Kidney (tissue), 14 donors: ENCODE results near the gene DZIP3. TPM values are rescaled to one million over a fixed set of nuclear protein-coding genes. Genes with fewer than 3 reads are reported as not detected.

ENCODE experiments used
- DNase-seq, 5 donors: peaks; one replicate each; pipeline ENCODE4 v3.0.0-alpha.2; 2013 to 2020
- FAIRE-seq: peaks from 2 replicates; lab custom pipeline; 2012; peaks lifted over from hg19 to GRCh38; lab: Jason Lieb, UNC
- H3K27ac ChIP-seq, 2 donors: one replicate each; pipeline ENCODE4 v1.7.0; 2013; ENCODE audit warnings: low read depth in 2 of 2, low read length in 2 of 2, inconsistent platforms in 1 of 2
- H3K27me3 ChIP-seq: one replicate; pipeline ENCODE4 v1.7.1; 2013; ENCODE audit warnings: low read length, inconsistent platforms; ENCODE audit not compliant: control insufficient read depth, insufficient read depth
- H3K36me3 ChIP-seq, 3 donors: one replicate each; pipeline versions ENCODE4 v1.7.0 to v1.7.1; 2013; ENCODE audit warnings: low read length in 3 of 3, control low read depth in 1 of 3, inconsistent platforms in 1 of 3; ENCODE audit not compliant: insufficient read depth in 3 of 3, control insufficient read depth in 2 of 3
- H3K4me1 ChIP-seq, 3 donors: one replicate each; pipeline versions ENCODE4 v1.7.0 to v1.7.1; 2013; ENCODE audit warnings: low read length in 3 of 3, inconsistent platforms in 1 of 3, low read depth in 1 of 3; ENCODE audit not compliant: control insufficient read depth in 2 of 3, insufficient read depth in 2 of 3
- H3K4me3 ChIP-seq, 3 donors: one replicate each; pipeline versions ENCODE4 v1.7.0 to v1.8.1; 2013; ENCODE audit warnings: low read length in 3 of 3, control low read depth in 1 of 3, inconsistent platforms in 1 of 3
- H3K9ac ChIP-seq, 3 donors: one replicate each; pipeline versions ENCODE4 v1.7.0 to v1.7.1; 2013; ENCODE audit warnings: low read length in 3 of 3, control low read depth in 1 of 3, inconsistent platforms in 1 of 3
- H3K9me3 ChIP-seq, 3 donors: one replicate each; pipeline versions ENCODE4 v1.7.0 to v1.7.1; 2013; ENCODE audit warnings: low read length in 3 of 3, control low read depth in 1 of 3, inconsistent platforms in 1 of 3; ENCODE audit not compliant: control insufficient read depth in 2 of 3, insufficient read depth in 1 of 3
- intact Hi-C: fragments of 100-400 bp; cut with DNase I; formaldehyde crosslinking; loops from one replicate; pipeline ENCODE4 v1.11.1; 2022
- polyA plus RNA-seq: library from polyadenylated mRNA; stranded (reverse); fragments of 350-450 nt; fragmentation: Illumina TruSeq; extraction: RNeasy Lipid Tissue Mini Kit (QIAGEN cat#74804); gene quantifications from one replicate; pipeline ENCODE4 v1.2.3, GENCODE V29; 2014; ENCODE audit warnings: low read depth, low replicate concordance; ENCODE audit not compliant: insufficient read depth
- total RNA-seq: library from RNA; stranded (reverse); fragmentation: NEBNext Ultra II Directional; extraction: Animal tissue kit (Norgen Biotek cat#: 25700); gene quantifications from one replicate; pipeline ENCODE4 v1.2.1, GENCODE V29; 2021
- TF ChIP-seq, protein P1 (sequence below): IDR thresholded peaks from 3 replicates; pipeline ENCODE4 v1.5.1; 2012; ENCODE audit warnings: mild to moderate bottlenecking, moderate library complexity, borderline replicate concordance; ENCODE audit not compliant: insufficient read depth; ENCODE audit errors: extremely low read depth
- donor health status: control.
- donor health status: control.
- donor health status: control.
- donor health status: control.
- donor health status: control.
- donor health status: DM: yes; HTN: yes; CAD: no.
- donor health status: Normal renal cell carcinoma (clear cell type).

The DZIP3 gene
- total and polyA plus RNA-seq, 2 donors from 2014 or later, result 9.4 to 15.5 TPM

GRCh38 chr3:108705045-108705444 lies 115.5 kb downstream of the DZIP3 start:
- intact Hi-C loops, result no loop called here
- DNase-seq, result no peak
- H3K27me3 ChIP-seq, result no peaks in the 10 kb centered on the region
- H3K9me3 ChIP-seq, result peaks cover 0 to 11% (median 6%) of the 10 kb centered on the region in 3 donors
- TF ChIP-seq, protein P1, sequence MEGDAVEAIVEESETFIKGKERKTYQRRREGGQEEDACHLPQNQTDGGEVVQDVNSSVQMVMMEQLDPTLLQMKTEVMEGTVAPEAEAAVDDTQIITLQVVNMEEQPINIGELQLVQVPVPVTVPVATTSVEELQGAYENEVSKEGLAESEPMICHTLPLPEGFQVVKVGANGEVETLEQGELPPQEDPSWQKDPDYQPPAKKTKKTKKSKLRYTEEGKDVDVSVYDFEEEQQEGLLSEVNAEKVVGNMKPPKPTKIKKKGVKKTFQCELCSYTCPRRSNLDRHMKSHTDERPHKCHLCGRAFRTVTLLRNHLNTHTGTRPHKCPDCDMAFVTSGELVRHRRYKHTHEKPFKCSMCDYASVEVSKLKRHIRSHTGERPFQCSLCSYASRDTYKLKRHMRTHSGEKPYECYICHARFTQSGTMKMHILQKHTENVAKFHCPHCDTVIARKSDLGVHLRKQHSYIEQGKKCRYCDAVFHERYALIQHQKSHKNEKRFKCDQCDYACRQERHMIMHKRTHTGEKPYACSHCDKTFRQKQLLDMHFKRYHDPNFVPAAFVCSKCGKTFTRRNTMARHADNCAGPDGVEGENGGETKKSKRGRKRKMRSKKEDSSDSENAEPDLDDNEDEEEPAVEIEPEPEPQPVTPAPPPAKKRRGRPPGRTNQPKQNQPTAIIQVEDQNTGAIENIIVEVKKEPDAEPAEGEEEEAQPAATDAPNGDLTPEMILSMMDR, result no peak
- no peaks in the 10 kb centered on the region for H3K36me3 ChIP-seq
- FAIRE-seq, result no peak
- no peak overlapping the region for H3K27ac ChIP-seq
- H3K9ac ChIP-seq, result no peak overlapping the region
- no peaks in the 10 kb centered on the region for H3K4me1 ChIP-seq
- H3K4me3 ChIP-seq, result no peak overlapping the region

GRCh38 chr3:108713009-108713516 lies 123.5 kb downstream of the DZIP3 start:
- no peak overlapping the region for H3K4me3 ChIP-seq

DNA sequence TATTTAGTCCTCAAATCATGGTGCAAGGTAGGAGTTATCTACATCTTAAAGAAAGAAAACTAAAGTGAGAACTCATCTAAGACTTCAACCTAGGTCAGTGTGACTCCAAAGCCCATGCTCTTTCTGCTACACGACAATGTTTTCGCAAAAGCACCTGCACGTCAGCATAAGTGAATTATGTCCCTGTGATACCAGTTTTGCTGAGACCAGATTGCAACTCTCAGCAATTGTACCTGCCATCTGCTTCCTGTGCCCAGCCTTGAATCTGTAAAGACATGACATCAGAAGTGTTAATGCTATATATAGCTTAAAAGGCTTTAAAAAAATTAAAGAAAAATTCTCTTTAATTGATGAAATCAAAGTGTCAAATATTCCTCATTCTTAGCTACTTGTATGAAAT lies 124.3 kb downstream of the DZIP3 start:
- Histone ChIP-seq H3K4me1 (no peaks in the 10 kb centered on the region), H3K27me3 (no peaks in the 10 kb centered on the region), H3K4me3 (no peak overlapping the region), H3K9ac (no peak overlapping the region), H3K9me3 (no peaks in the 10 kb centered on the region), H3K27ac (no peak overlapping the region), H3K36me3 (no peaks in the 10 kb centered on the region)
- intact Hi-C loops, result no loop called here
- DNase-seq (no peak), FAIRE-seq (no peak)
- TF ChIP-seq, protein P1, result no peak

More at GRCh38 chr3:108713009-108713516, 123.5 kb downstream of the DZIP3 start:
- H3K9ac ChIP-seq, result no peak overlapping the region
- intact Hi-C loops, result no loop called here
- peak in 1 of 5 donors; percentile 10 for DNase-seq
- FAIRE-seq, result no peak
- H3K27ac ChIP-seq, result no peak overlapping the region
- H3K27me3 ChIP-seq, result no peaks in the 10 kb centered on the region
- no peaks in the 10 kb centered on the region for H3K9me3 ChIP-seq
- H3K4me1 ChIP-seq, result no peaks in the 10 kb centered on the region
- H3K36me3 ChIP-seq, result no peaks in the 10 kb centered on the region
- TF ChIP-seq, protein P1, result no peak

- no peaks in the 10 kb centered on the region for H3K36me3 ChIP-seq
Measured at GRCh38 chr3:108718454-108718853, 128.9 kb downstream of the DZIP3 start.

More at GRCh38 chr3:108718454-108718853, 128.9 kb downstream of the DZIP3 start:
- no peaks in the 10 kb centered on the region for H3K27me3 ChIP-seq
- no peak overlapping the region for H3K4me3 ChIP-seq
- no peak overlapping the region for H3K9ac ChIP-seq
- no peak overlapping the region for H3K27ac ChIP-seq
- H3K4me1 ChIP-seq, result no peaks in the 10 kb centered on the region
- no peak for FAIRE-seq
- no peaks in the 10 kb centered on the region for H3K9me3 ChIP-seq
- TF ChIP-seq, protein P1, result no peak
- intact Hi-C loops, result no loop called here
- no peak for DNase-seq
